Germinal center (tissue), 1 donor: ENCODE results near the gene AGPAT3.
"Not testable (repeated sequence)": the region's sequence is repeated elsewhere in the genome, so short reads cannot be mapped to it uniquely, and the experiment has no call there.

Experiments
- DNase-seq: peaks from one replicate; pipeline ENCODE4 v3.0.0; 2012; ENCODE audit warnings: mixed read lengths, low spot score

Gene AGPAT3

GRCh38 chr21:43834146-43834905 is 30.7 kb upstream of the AGPAT3 start:
- DNase-seq, result no peak

GRCh38 chr21:43835050-43835449 is 30.0 kb upstream of the AGPAT3 start:
- DNase-seq, result no peak

GRCh38 chr21:43835861-43836260 is 29.2 kb upstream of the AGPAT3 start:
- no peak for DNase-seq

- no peak for DNase-seq
Observed at GRCh38 chr21:43836616-43837015, 28.4 kb upstream of the AGPAT3 start.

GRCh38 chr21:43840259-43840658 is 24.8 kb upstream of the AGPAT3 start:
- no peak for DNase-seq

- DNase-seq, result no peak
Observed at GRCh38 chr21:43842742-43843141, 22.3 kb upstream of the AGPAT3 start.

GRCh38 chr21:43844906-43845305 is 20.1 kb upstream of the AGPAT3 start:
- DNase-seq, result not testable (repeated sequence)

GRCh38 chr21:43845386-43845785 is 19.6 kb upstream of the AGPAT3 start:
- no peak for DNase-seq

GRCh38 chr21:43846430-43846829 is 18.6 kb upstream of the AGPAT3 start:
- DNase-seq, result no peak

- no peak for DNase-seq
Observed at GRCh38 chr21:43847301-43847700, 17.7 kb upstream of the AGPAT3 start.

- DNase-seq, result no peak
Observed at GRCh38 chr21:43848771-43849170, 16.3 kb upstream of the AGPAT3 start.

GRCh38 chr21:43849532-43850299 is 15.3 kb upstream of the AGPAT3 start:
- DNase-seq, result no peak

- no peak for DNase-seq
Observed at GRCh38 chr21:43850728-43851295, 14.2 kb upstream of the AGPAT3 start.

GRCh38 chr21:43851593-43851992 is 13.4 kb upstream of the AGPAT3 start:
- DNase-seq, result no peak

GRCh38 chr21:43853851-43854772 is 10.9 kb upstream of the AGPAT3 start:
- DNase-seq, result no peak

- DNase-seq, result peak; percentile 66
Observed at GRCh38 chr21:43854773-43855633, 10.0 kb upstream of the AGPAT3 start.

GRCh38 chr21:43855955-43856354 is 9.1 kb upstream of the AGPAT3 start:
- DNase-seq, result no peak

- DNase-seq, result no peak
Observed at GRCh38 chr21:43858806-43859648, 6.0 kb upstream of the AGPAT3 start.

- no peak for DNase-seq
Observed at GRCh38 chr21:43859747-43860214, 5.2 kb upstream of the AGPAT3 start.

- DNase-seq, result no peak
Observed at GRCh38 chr21:43861706-43862105, 3.3 kb upstream of the AGPAT3 start.
